ENCODE results near the gene PIR.

- TF ChIP-seq POLR2A (IDR thresholded peaks at IDR 0.05) (no peak), CTCF (IDR thresholded peaks at IDR 0.05) (no peak)
Measured at GRCh38 chrX:15475486-15475885, 17.6 kb downstream of the PIR start.
